ENCODE measurements around the gene TBXAS1.

The TBXAS1 gene

DNA sequence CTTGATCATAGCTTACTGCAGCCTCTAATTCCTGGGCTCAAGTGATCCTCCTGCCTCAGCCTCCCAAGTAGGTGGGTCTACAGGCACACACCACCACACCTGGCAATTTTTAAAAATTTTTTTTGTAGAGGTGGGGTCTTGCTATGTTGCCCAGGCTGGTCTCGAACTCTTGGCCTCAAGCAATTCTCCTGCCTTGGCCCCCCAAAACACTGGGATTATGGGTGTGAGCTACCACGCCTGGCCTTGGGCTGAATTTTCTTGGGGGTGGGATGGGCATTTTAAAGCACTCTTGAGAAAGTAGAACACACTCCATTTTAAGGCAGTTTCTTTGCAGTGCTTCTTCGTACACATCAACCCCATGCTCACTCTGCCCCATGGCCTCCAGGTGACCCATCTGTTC lies 28.7 kb downstream of the TBXAS1 start:
- no peak for DNase-seq

DNA sequence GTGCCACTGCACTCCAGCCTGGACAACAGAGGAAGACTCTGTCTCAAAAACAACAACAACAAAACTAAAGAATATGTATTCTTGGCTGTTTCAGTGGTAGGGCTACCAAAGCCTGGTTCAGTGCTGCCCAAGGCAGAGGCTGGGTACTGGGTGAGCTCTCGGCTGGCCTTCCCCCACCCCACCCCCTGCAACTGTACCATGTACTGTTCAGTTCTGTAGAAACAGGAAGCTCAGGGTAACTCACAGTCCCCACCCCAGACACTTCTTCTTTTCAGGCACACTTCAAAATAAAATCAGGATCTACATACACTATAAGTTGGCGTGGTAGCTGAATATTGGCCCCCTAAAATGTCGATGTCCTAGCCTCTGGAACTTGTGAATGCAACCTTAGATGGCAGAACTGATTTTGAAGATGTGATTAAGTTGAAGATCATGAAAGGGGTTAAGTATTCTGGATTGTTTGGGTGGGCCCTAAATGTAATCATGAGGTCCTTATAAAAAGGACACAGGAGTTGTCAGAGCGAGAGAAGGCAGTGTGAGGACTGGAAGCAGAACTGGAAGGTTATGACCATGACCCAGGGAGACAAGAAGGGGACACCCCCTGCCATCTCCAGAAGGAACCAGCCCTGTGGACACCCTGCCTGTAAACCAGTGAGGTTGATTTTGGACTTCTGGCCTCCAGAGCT lies 31.2 kb downstream of the TBXAS1 start:
- no peak for DNase-seq

GRCh38 chr7:139861803-139862202 lies 32.7 kb downstream of the TBXAS1 start:
- DNase-seq, result no peak

- no peak for DNase-seq
Observed at GRCh38 chr7:139866047-139866837, 37.2 kb downstream of the TBXAS1 start.

- no peak for DNase-seq
Observed at GRCh38 chr7:139867847-139868246, 38.8 kb downstream of the TBXAS1 start.

GRCh38 chr7:139869886-139870285 lies 40.8 kb downstream of the TBXAS1 start:
- no peak for DNase-seq

DNA sequence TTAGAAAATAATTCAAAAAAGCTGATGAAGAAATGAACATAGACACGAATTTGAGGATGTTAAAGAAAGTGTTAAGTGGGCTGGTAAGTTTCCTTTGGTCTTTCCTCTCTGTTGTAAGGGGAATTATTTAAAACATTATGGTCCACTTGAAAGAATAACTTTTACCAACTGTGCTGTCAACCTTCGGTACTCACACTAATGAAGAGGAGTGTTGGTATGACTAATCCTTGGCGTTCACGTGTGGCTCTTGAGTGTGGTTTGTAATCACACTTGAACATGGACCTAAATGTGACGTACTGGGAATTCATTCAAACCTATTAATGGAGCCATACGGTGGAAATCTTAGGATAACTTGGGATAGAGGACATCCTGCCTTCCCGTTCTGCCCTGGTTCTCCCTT lies 41.3 kb downstream of the TBXAS1 start:
- no peak for DNase-seq

DNA sequence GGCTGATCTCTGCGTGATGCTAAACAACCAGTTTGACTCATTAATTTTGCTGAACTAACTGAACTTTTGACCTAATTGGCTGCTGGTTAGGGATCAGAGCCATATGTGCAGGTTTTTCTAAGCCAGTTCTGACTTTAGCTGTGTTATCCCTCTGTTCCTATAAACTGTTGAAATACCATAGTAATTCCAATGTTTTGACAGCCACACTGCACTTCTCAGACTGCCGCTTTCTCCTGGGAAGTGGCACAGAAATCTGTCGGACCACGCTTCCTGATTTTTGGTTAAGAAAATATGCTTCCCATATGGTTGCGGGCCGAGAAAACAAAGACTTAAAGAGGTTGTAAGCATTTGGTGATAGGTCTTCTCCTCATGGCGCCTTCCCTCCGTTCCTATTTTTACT lies 42.3 kb downstream of the TBXAS1 start:
- DNase-seq, result no peak

DNA sequence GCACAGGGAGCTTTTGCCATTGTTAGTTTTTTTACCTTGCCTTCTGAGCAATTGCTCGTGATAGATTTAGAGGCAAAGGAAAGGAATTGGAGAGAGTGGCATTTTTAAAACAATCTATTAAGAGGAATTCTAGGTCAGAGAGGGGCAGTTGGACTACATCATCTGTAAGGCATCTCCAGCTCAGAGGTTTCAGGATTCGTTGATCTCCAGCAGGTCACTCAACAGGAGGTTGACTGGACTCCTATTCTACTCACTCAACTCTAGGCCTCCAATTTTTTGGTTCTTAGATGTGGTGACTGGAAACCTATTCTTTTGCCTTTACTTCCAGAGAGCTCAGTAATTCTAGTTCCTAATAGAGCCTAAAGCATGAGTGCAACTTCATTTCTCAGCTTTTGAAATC lies 42.8 kb downstream of the TBXAS1 start:
- DNase-seq, result no peak

GRCh38 chr7:139873593-139874301 lies 44.7 kb downstream of the TBXAS1 start:
- DNase-seq, result no peak

GRCh38 chr7:139874302-139874629 lies 45.2 kb downstream of the TBXAS1 start:
- no peak for DNase-seq

- DNase-seq, result no peak
Observed at GRCh38 chr7:139875821-139876241, 46.8 kb downstream of the TBXAS1 start.

DNA sequence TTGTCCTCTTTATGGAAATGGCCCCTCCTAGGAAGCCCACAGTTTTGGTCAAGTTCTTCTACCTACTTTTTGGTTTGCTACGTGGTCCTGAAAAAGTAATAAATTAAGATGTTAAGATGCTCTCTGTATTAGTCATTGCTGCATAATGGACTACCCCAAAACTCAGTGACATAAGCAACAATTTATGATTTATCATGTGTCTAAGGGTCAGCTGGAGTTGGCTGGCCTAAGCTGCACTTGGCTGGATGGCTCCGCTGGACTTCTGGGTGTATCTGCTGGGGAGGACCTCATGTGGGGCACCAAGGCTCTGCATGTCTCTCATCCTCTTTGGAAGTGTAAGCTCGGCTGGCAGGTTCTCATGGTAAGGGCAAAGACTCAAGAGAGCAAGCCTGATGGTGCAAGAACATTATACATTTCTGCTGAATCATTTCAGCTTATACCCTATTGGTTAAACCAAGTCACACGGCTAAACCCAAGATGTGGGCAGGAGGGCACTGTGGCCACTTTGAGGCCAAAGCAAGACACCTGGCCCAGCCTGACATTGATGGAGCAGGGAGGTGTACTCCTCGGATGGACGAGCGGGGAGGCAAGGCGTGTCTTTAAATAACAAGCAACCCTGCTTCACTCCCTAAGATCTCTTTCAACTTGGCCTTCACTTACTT lies 47.7 kb downstream of the TBXAS1 start:
- DNase-seq, result no peak

- DNase-seq, result no peak
Observed at GRCh38 chr7:139883814-139884213, 54.8 kb downstream of the TBXAS1 start.

DNA sequence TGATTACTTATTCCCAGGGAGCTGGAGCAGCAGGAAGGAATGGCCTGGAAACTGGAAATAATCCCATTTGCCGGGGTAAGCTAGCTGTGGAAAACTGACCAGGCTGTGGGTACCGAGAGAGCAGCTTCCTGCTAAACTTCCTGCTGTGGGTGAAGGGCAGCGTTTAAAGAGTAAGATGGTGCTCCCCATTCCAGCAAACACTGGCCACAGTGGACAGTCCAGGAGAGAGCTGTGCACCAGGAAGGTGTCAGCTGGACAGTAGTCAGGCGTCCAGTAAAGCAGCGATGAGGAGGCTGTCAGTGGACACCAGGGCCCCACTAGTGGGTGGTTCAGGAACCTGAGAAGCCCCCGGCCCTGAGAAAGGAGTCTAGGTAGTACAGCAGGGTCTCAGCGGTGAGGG lies 55.4 kb downstream of the TBXAS1 start:
- no peak for DNase-seq

- DNase-seq, result no peak
Observed at GRCh38 chr7:139885511-139885910, 56.4 kb downstream of the TBXAS1 start.

DNA sequence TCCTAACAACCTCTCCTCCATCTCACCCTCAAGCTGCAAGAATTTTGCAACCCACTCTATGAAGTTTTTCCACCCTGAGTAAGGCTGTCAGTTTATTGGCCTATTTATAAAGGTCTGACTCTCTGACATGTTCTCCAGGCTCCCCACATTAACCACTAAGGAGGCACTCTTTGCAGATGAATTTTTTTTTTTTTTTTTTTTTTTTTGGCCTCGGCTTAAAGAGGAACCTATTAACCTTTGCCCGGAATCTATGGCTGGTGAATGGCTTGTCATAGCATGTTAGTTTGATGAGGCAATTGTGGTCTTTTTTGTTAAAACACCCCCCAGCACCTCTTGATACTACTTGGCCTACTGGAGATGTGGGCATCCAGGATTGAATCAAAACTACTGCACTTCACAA lies 57.1 kb downstream of the TBXAS1 start:
- DNase-seq, result no peak

GRCh38 chr7:139886899-139887298 lies 57.8 kb downstream of the TBXAS1 start:
- no peak for DNase-seq

DNA sequence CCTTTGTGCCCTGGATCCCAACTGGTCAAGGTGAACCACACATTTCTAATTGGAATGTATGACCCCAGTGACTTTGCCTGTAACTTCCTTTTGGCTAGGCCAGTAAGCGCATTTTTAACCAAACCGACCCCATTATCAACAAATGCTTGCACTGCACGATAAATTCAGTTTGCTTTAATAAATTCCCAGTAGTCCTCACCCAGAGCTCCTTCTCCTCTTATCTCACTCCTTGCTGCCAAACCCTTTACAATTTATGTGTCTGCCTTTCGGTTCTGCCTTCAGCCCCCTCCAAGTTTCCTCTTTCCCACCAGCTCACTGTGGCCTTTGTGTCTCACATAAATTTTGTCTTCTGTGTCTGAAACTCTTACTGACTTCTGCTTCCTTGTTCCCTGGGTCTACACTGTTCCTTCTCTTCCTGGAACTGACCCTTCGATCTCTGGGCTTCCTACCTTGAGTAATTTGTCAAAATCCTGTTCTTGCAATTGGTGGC lies 59.0 kb downstream of the TBXAS1 start:
- DNase-seq, result no peak

DNA sequence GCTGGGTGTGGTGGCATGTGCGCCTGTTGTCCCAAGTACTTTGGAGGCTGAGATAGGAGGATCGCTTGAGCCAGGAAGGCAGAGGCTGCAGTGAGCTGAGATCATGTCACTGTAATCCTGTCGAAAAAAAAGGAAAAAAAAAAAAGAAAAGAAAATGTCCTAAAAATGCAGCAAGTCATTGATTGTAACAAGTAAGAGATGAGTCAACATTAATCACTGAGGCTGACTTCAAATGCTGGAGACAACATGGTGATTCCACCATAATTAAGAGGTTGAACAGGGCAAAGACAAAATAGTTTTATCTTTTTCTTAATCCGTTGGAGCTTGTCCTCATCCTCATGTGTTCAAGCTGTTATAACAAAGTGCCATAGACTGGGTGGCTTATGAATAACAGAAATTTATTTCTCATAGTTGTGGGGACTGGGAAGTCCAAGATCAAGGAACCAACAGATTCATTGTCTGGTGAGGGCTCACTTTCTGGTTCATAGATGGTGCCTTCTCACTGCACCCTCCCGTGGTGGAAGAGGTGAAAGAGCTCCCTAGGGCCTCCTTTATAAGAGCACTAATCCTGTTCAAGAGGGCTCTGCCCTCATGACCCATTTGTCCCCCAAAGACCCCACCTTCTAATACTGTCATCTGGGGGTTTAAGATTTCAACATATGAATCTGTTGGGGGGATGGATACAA lies 60.3 kb downstream of the TBXAS1 start:
- no peak for DNase-seq

DNA sequence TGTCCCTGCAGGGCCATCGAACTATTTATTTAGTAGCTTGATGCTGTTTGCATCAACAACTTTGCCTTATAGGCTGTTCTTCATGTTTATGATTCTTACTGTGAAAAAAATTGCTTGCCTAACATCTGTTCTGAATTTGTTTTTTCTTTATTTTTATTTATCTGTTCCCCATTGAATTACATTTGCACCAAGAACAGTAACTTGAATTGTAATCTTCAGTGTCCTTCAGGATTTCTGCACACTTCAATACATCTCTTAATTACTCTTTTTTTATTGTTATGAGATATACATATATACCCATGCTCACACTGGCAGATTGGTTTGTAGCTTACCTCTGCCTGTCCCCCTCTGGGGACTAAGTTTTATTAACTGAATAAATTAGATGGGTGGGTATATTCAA lies 64.4 kb downstream of the TBXAS1 start:
- no peak for DNase-seq

- DNase-seq, result no peak
Observed at GRCh38 chr7:139893999-139894398, 64.9 kb downstream of the TBXAS1 start.
